HFFc6 (cell line): Measurements from ENCODE around the gene ADAMTS17. TPM values are rescaled to one million over a fixed set of nuclear protein-coding genes. Genes with fewer than 3 reads are reported as not detected.
A peak's percentile ranks its signal among the peaks of the same experiment; 100 is the strongest.

Experiments used
- DNase-seq: peaks from one replicate; pipeline ENCODE4 v3.0.0-alpha.2; 2018
- H3K27ac Mint-ChIP-seq: 2 replicates; pipeline ENCODE4 v1.8.0; 2020; ENCODE audit warnings: mild to moderate bottlenecking, mixed read lengths
- H3K27me3 Mint-ChIP-seq: 2 replicates; pipeline ENCODE4 v1.8.0; 2021; ENCODE audit warnings: mild to moderate bottlenecking, moderate library complexity, mixed read lengths; ENCODE audit not compliant: insufficient read depth
- H3K36me3 Mint-ChIP-seq: 2 replicates; pipeline ENCODE4 v1.8.0; 2021; ENCODE audit warnings: low read depth, mixed read lengths
- H3K4me1 Mint-ChIP-seq: 2 replicates; pipeline ENCODE4 v1.8.0; 2020; ENCODE audit warnings: low read depth, mixed read lengths
- H3K4me3 Mint-ChIP-seq: 2 replicates; pipeline ENCODE4 v1.8.0; 2020; ENCODE audit warnings: mild to moderate bottlenecking, moderate library complexity, mixed read lengths
- H3K9me3 Mint-ChIP-seq: 2 replicates; pipeline ENCODE4 v1.8.0; 2020; ENCODE audit warnings: mild to moderate bottlenecking, mixed read lengths
- CTCF ChIP-seq: fragments of 200-600 bp; sonication (generic); IDR thresholded peaks from 2 replicates; pipeline ENCODE4 v1.5.0; 2021; ENCODE audit warnings: antibody characterized with exemption, mild to moderate bottlenecking
- total RNA-seq, 6 experiments: library from RNA; stranded (reverse); fragmentation: NEBNext Ultra II Directional; extraction: Animal tissue kit (Norgen Biotek cat#: 25700); gene quantifications; 2 replicates in 1 of 6; 3 replicates in 5 of 6; pipeline ENCODE4 v1.2.3, GENCODE V29; 2021

ADAMTS17 gene
- total RNA-seq, 6 experiments from 2014 or later = not detected

GRCh38 chr15:100041127-100041828 lies 300.5 kb downstream of the ADAMTS17 start:
- no peak for DNase-seq
- TF ChIP-seq CTCF = no peak
- 0 out of 2 replicates have a peak, but pooled peaks cover 3% of the 10 kb centered on the region for H3K36me3 Mint-ChIP-seq
- no peak overlapping the region for H3K27ac Mint-ChIP-seq
- peaks cover 31% of the 10 kb centered on the region; the same call in 1 of the 2 replicates for H3K4me1 Mint-ChIP-seq
- no peak overlapping the region for H3K4me3 Mint-ChIP-seq
- peaks cover 12% of the 10 kb centered on the region; the same call in 1 of the 2 replicates for H3K9me3 Mint-ChIP-seq
- H3K27me3 Mint-ChIP-seq = no peaks in the 10 kb centered on the region; the same call in 1 of the 2 replicates

GRCh38 chr15:100039994-100040393 lies 301.8 kb downstream of the ADAMTS17 start:
- Mint-ChIP-seq H3K27ac (no peak overlapping the region), H3K36me3 (0 out of 2 replicates have a peak, but pooled peaks cover 3% of the 10 kb centered on the region), H3K4me3 (no peak overlapping the region), H3K9me3 (peaks cover 12% of the 10 kb centered on the region; the same call in 1 of the 2 replicates), H3K4me1 (peaks cover 31% of the 10 kb centered on the region; the same call in 1 of the 2 replicates), H3K27me3 (no peaks in the 10 kb centered on the region; the same call in 1 of the 2 replicates)
- DNase-seq = no peak
- no peak for TF ChIP-seq CTCF

GRCh38 chr15:100038736-100039135 lies 303.0 kb downstream of the ADAMTS17 start:
- H3K36me3 Mint-ChIP-seq = 0 out of 2 replicates have a peak, but pooled peaks cover 3% of the 10 kb centered on the region
- peak overlapping the region; percentile 16; the same call in 1 of the 2 replicates for H3K4me3 Mint-ChIP-seq
- TF ChIP-seq CTCF = no peak
- no peak for DNase-seq
- H3K27ac Mint-ChIP-seq = no peak overlapping the region
- no peaks in the 10 kb centered on the region; the same call in 1 of the 2 replicates for H3K27me3 Mint-ChIP-seq
- peaks cover 11% of the 10 kb centered on the region for H3K9me3 Mint-ChIP-seq
- peaks cover 23% of the 10 kb centered on the region; the same call in 1 of the 2 replicates for H3K4me1 Mint-ChIP-seq

GRCh38 chr15:100037901-100038300 lies 303.9 kb downstream of the ADAMTS17 start:
- DNase-seq = no peak
- Mint-ChIP-seq H3K36me3 (0 out of 2 replicates have a peak, but pooled peaks cover 3% of the 10 kb centered on the region), H3K4me3 (no peak overlapping the region), H3K4me1 (peaks cover 16% of the 10 kb centered on the region; the same call in 1 of the 2 replicates), H3K9me3 (peaks cover 15% of the 10 kb centered on the region), H3K27me3 (no peaks in the 10 kb centered on the region; the same call in 1 of the 2 replicates), H3K27ac (no peak overlapping the region)
- TF ChIP-seq CTCF = no peak

GRCh38 chr15:100036015-100036414 lies 305.8 kb downstream of the ADAMTS17 start:
- no peak for DNase-seq
- Mint-ChIP-seq H3K4me3 (no peak overlapping the region), H3K4me1 (peaks cover 18% of the 10 kb centered on the region; the same call in 1 of the 2 replicates), H3K9me3 (peaks cover 21% of the 10 kb centered on the region), H3K27me3 (no peaks in the 10 kb centered on the region; the same call in 1 of the 2 replicates), H3K27ac (no peak overlapping the region), H3K36me3 (0 out of 2 replicates have a peak, but pooled peaks cover 3% of the 10 kb centered on the region)
- no peak for TF ChIP-seq CTCF
